Ovary (tissue), 9 donors: ENCODE measurements around the gene COBL. TPM values are rescaled to one million over a fixed set of nuclear protein-coding genes. Genes with fewer than 3 reads are reported as not detected.

Source experiments
- DNase-seq, 5 donors: peaks; one replicate each; pipeline ENCODE4 v3.0.0-alpha.2; 2019 to 2020
- H3K27ac ChIP-seq, 2 donors: fragments of 200-600 bp; one replicate each; pipeline versions ENCODE4 v1.5.1 to v1.8.0; 2019 to 2022
- H3K27me3 ChIP-seq: fragments of 200-600 bp; one replicate; pipeline ENCODE4 v1.8.0; 2022
- H3K36me3 ChIP-seq: fragments of 200-600 bp; sonication (generic); one replicate; pipeline ENCODE4 v1.5.1; 2019
- H3K4me1 ChIP-seq: one replicate; pipeline ENCODE4 v1.8.1; 2013; ENCODE audit warnings: mild to moderate bottlenecking, moderate library complexity; ENCODE audit not compliant: insufficient read depth
- H3K4me3 ChIP-seq: fragments of 200-600 bp; sonication (generic); one replicate; pipeline ENCODE4 v1.5.1; 2017
- H3K9me3 ChIP-seq, 2 donors: fragments of 200-600 bp in 1 of 2; sonication (generic) in 1 of 2; one replicate each; pipeline versions ENCODE4 v1.5.1 to v1.8.1; 2013 to 2019; ENCODE audit warnings: mild to moderate bottlenecking in 1 of 2, moderate library complexity in 1 of 2
- CTCF ChIP-seq, 3 donors: fragments of 450-650 bp in 2 of 3; fragments of 200-600 bp in 1 of 3; IDR thresholded peaks; one replicate each; pipeline versions ENCODE4 v1.5.1 to v1.8.0; 2016 to 2022; ENCODE audit warnings: antibody characterized with exemption in 3 of 3, mild to moderate bottlenecking in 1 of 3
- EP300 ChIP-seq: sonication (generic); formaldehyde crosslinking; IDR thresholded peaks from one replicate; pipeline ENCODE4 v1.6.1; 2017; ENCODE audit warnings: antibody characterized with exemption
- POLR2A ChIP-seq: fragments of 450-650 bp; IDR thresholded peaks from one replicate; pipeline ENCODE4 v1.6.1; 2017; ENCODE audit warnings: antibody characterized with exemption, mild to moderate bottlenecking, moderate library complexity
- WGBS, 3 donors: extraction: QIAGEN DNeasy Blood & Tissue Kit in 1 of 3; methylation state at CpG; one replicate each; pipeline versions ENCODE4 v1.1.5 to v1.1.7; 2013 to 2017; 5-methylcytosine and 5-hydroxymethylcytosine counted together
- intact Hi-C, 4 donors: fragments of 100-400 bp; cut with DNase I; formaldehyde crosslinking; loops; one replicate each; pipeline versions ENCODE4 v1.11.0 to v1.15.1; 2022 to 2023
- polyA plus RNA-seq, 2 donors: library from polyadenylated mRNA; stranded (reverse); fragments of 200-250 nt in 1 of 2; fragments of 350-450 nt in 1 of 2; fragmentation: Illumina TruSeq in 1 of 2; extraction: RNeasy Lipid Tissue Mini Kit (QIAGEN cat#74804) in 1 of 2; gene quantifications; one replicate each; pipeline ENCODE4 v1.2.3, GENCODE V29; 2013 to 2014
- total RNA-seq, 7 donors: library from RNA; depleted of rRNA in 2 of 7; stranded (reverse); fragments of >200 nt in 2 of 7; fragmentation: NEBNext Ultra II Directional in 3 of 7; extraction: Animal tissue kit (Norgen Biotek cat#: 25700) in 3 of 7; gene quantifications; one replicate each; pipeline versions ENCODE4 v1.1.0 to v1.2.4, GENCODE V29; 2016 to 2023
- donor health status: DM: no; HTN: no; CAD: no; lungs with moderate emphysema.
- donor health status: DM: no; HTN: no; CAD: no.
- donor health status: Bipolar disorder and iron deficiency.
- donor health status: DM: yes; HTN: yes; CAD: no.
- donor health status: DM: no; HTN: no; CAD: no.
- donor health status: DM: yes; HTN: yes; CAD: no.

COBL gene
- total and polyA plus RNA-seq, 9 donors: 0.87 to 33.4 (median 3.9) TPM

DNA sequence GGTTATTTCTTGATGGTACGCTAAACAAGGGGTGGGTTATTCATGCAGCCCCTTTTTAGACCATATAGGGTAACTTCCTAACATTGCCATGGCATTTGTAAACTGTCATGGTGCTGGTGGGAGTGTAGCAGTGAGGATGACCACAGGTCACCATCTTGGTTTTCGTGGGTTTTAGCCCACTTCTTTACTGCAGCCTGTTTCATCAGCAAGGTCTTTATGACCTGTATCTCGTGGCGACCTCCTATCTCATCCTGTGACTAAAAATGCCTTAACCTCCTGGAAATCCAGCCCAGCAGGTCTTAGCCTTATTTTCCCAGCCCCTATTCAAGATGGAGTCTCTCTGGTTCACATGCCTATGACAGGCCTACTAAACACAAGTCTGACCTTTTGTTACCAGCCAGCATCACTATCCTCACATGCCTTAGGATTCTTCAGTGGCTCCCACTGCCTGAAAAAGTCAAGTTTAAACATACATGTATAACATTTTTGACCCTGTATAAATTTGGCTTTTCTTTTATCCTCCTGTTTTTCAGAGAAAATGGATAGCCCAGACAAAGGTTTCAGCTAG, 13.2 kb upstream of the COBL start:
- Histone ChIP-seq H3K4me3 (no peak overlapping the region), H3K27me3 (no peaks in the 10 kb centered on the region), H3K4me1 (no peaks in the 10 kb centered on the region), H3K36me3 (no peaks in the 10 kb centered on the region), H3K9me3 (no peaks in the 10 kb centered on the region), H3K27ac (no peak overlapping the region)
- 91 to 96% (median 94%) methylated on average over 4 of the region's 4 CpGs for WGBS, 3 donors
- intact Hi-C loops: no loop called here
- no peak for TF ChIP-seq EP300
- no peak for TF ChIP-seq POLR2A
- no peak for TF ChIP-seq CTCF (IDR thresholded peaks at IDR 0.05)
- DNase-seq: no peak

GRCh38 chr7:51328351-51328801, 11.8 kb upstream of the COBL start:
- Histone ChIP-seq H3K4me1 (no peaks in the 10 kb centered on the region), H3K27me3 (no peaks in the 10 kb centered on the region), H3K36me3 (no peaks in the 10 kb centered on the region), H3K27ac (no peak overlapping the region), H3K4me3 (no peak overlapping the region), H3K9me3 (no peaks in the 10 kb centered on the region)
- no peak for DNase-seq
- TF ChIP-seq EP300: no peak
- WGBS, 3 donors: 67 to 100% (median 86%) methylated on average over 1 of the region's 1 CpG
- intact Hi-C loops: no loop called here

DNA sequence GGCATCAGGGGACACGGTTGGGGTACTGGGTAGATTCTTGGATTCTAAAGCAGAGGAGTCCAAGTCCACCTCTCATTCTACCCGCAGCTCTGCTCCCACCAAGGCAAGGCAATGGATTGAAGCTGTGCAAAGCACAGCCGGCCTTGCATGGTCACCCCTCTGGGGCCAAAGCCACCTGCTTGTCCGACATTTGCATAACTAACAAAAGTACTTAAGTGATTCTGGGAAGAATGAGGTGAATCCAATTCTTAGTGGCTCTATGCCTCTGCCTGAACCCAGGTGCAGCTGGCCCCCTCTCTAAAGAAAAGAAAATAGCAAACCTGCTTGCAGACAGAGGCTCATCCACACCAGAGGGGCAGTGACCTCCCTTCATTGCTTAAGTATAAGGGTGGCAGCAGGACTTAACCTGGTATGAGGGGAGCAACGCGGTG, 10.7 kb upstream of the COBL start:
- TF ChIP-seq EP300 (no peak), CTCF (IDR thresholded peaks at IDR 0.05) (no peak), POLR2A (no peak)
- H3K9me3 ChIP-seq: no peaks in the 10 kb centered on the region
- H3K27me3 ChIP-seq: no peaks in the 10 kb centered on the region
- intact Hi-C loops: no loop called here
- WGBS, 3 donors: 51 to 63% (median 61%) methylated on average over 6 of the region's 6 CpGs
- H3K4me3 ChIP-seq: no peak overlapping the region
- DNase-seq: no peak
- H3K4me1 ChIP-seq: no peaks in the 10 kb centered on the region
- no peak overlapping the region for H3K27ac ChIP-seq
- no peaks in the 10 kb centered on the region for H3K36me3 ChIP-seq

DNA sequence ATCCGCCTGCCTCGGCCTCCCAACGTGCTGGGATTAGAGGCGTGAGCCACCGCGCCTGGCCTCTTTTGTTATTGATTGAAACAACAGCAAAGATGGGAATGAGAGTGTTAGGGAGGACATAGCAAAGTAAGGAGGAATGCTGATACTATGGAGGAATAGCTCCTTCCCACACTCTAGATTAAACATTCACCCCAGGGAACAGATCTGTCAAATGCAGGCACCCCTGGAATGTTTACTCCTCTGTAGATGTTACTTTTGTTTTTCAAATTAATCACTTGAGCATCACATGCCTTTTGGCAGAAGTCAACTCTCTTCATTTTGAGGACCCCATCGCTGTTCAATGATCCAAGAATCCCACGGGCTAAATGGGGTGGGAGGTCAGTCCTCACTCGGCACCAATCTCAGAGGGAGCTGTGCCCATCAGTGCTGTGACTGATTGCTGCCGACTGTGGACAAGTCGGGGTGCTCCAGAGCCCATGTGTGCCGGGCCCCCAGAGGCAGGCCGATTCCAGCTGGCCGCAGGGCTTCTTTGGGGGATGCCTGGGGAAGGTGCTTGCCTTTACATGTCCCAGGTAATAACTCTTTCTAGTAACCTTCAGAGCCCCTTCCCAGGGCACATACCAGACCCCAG, 10.2 kb upstream of the COBL start:
- TF ChIP-seq POLR2A (no peak), EP300 (no peak), CTCF (IDR thresholded peaks at IDR 0.05) (no peak)
- H3K4me3 ChIP-seq: no peak overlapping the region
- no peaks in the 10 kb centered on the region for H3K9me3 ChIP-seq
- intact Hi-C loops: no loop called here
- H3K27ac ChIP-seq: no peak overlapping the region
- H3K4me1 ChIP-seq: no peaks in the 10 kb centered on the region
- no peaks in the 10 kb centered on the region for H3K27me3 ChIP-seq
- WGBS, 3 donors: 60 to 69% (median 61%) methylated on average over 14 of the region's 14 CpGs
- H3K36me3 ChIP-seq: no peaks in the 10 kb centered on the region
- no peak for DNase-seq

DNA sequence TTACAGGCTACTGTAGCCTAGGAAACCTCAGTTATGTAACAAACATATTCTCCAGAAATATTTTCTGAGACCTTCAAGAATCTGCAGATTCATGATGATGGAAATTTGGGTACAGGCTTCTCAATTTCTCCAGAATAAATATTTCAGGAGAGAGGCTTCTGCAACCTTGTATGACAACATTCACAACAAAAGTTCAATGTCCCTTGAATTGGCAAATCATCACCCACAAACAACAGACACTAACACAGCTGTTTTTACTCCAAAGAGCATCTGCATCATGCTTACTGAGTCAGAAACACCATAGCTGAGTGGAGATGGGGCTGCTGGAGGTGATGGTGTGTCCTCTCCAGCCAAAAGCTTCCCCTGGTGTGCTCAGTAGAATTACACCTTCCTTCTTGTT, 9.3 kb upstream of the COBL start:
- intact Hi-C loops: no loop called here
- no peaks in the 10 kb centered on the region for H3K4me1 ChIP-seq

More for the DNA sequence above, 9.3 kb upstream of the COBL start:
- Histone ChIP-seq H3K27ac (no peak overlapping the region), H3K9me3 (no peaks in the 10 kb centered on the region), H3K4me3 (no peak overlapping the region), H3K27me3 (no peaks in the 10 kb centered on the region), H3K36me3 (no peaks in the 10 kb centered on the region)
- TF ChIP-seq EP300: no peak
- TF ChIP-seq CTCF (IDR thresholded peaks at IDR 0.05): no peak
- TF ChIP-seq POLR2A: no peak
- no peak for DNase-seq
